Gastroesophageal sphincter (tissue), 4 donors: Measurements from ENCODE around the gene P2RY11. TPM values are rescaled to one million over a fixed set of nuclear protein-coding genes. Genes with fewer than 3 reads are reported as not detected.

Experiments used
- ATAC-seq: fragments of 150-250 bp; one replicate; pipeline ENCODE4 v1.9.1; 2016; ENCODE audit warnings: mild to moderate bottlenecking, moderate library complexity
- H3K27ac ChIP-seq, 4 donors: fragments of 200-600 bp; sonication (generic) in 3 of 4; 1 replicate in 3 of 4; 2 replicates in 1 of 4; pipeline ENCODE4 v1.5.1; 2016 to 2019
- H3K27me3 ChIP-seq: fragments of 200-600 bp; sonication (generic); one replicate; pipeline ENCODE4 v1.5.1; 2019
- H3K36me3 ChIP-seq, 2 donors: fragments of 200-600 bp; sonication (generic); one replicate each; pipeline ENCODE4 v1.5.1; 2019; ENCODE audit warnings: control low read depth in 1 of 2
- H3K4me1 ChIP-seq, 3 donors: fragments of 200-600 bp; sonication (generic); 1 replicate in 2 of 3; 2 replicates in 1 of 3; pipeline ENCODE4 v1.5.1; 2016 to 2019; ENCODE audit warnings: control low read depth in 2 of 3
- H3K4me3 ChIP-seq, 2 donors: fragments of 200-600 bp; sonication (generic); one replicate each; pipeline ENCODE4 v1.5.1; 2019; ENCODE audit warnings: mild to moderate bottlenecking in 1 of 2, moderate library complexity in 1 of 2
- H3K9me3 ChIP-seq, 3 donors: fragments of 200-600 bp; sonication (generic); one replicate each; pipeline ENCODE4 v1.5.1; 2017 to 2019; ENCODE audit warnings: control low read depth in 2 of 3
- EP300 ChIP-seq: sonication (generic); formaldehyde crosslinking; IDR thresholded peaks from one replicate; pipeline ENCODE4 v1.6.1; 2017; ENCODE audit warnings: antibody characterized with exemption, mild to moderate bottlenecking
- POLR2A ChIP-seq, 2 donors: fragments of 450-650 bp; IDR thresholded peaks; one replicate each; pipeline ENCODE4 v1.6.1; 2017; ENCODE audit warnings: antibody characterized with exemption in 2 of 2, mild to moderate bottlenecking in 2 of 2, moderate library complexity in 1 of 2
- POLR2AphosphoS5 ChIP-seq: sonication (generic); formaldehyde crosslinking; IDR thresholded peaks from one replicate; pipeline ENCODE4 v1.6.1; 2017; ENCODE audit warnings: antibody characterized with exemption
- WGBS, 2 donors: methylation state at CpG; one replicate each; pipeline ENCODE4 v1.1.5; 2018; ENCODE audit warnings: low coverage in 1 of 2; 5-methylcytosine and 5-hydroxymethylcytosine counted together
- total RNA-seq, 4 donors: library from RNA; depleted of rRNA; stranded (reverse); fragments of >200 nt; gene quantifications; one replicate each; pipeline ENCODE4 v1.1.0, GENCODE V29; 2016
- TF ChIP-seq, protein P1 (sequence below), 4 experiments: fragments of 200-600 bp in 2 of 4; fragments of 450-650 bp in 2 of 4; sonication (generic) in 1 of 4; IDR thresholded peaks; one replicate each; pipeline ENCODE4 v1.5.1; 2017 to 2019; ENCODE audit warnings: antibody characterized with exemption in 4 of 4, mild to moderate bottlenecking in 2 of 4, moderate library complexity in 2 of 4

The P2RY11 gene
- total RNA-seq, 4 donors from 2014 or later, result 0.96 to 15.7 (median 5.3) TPM

DNA sequence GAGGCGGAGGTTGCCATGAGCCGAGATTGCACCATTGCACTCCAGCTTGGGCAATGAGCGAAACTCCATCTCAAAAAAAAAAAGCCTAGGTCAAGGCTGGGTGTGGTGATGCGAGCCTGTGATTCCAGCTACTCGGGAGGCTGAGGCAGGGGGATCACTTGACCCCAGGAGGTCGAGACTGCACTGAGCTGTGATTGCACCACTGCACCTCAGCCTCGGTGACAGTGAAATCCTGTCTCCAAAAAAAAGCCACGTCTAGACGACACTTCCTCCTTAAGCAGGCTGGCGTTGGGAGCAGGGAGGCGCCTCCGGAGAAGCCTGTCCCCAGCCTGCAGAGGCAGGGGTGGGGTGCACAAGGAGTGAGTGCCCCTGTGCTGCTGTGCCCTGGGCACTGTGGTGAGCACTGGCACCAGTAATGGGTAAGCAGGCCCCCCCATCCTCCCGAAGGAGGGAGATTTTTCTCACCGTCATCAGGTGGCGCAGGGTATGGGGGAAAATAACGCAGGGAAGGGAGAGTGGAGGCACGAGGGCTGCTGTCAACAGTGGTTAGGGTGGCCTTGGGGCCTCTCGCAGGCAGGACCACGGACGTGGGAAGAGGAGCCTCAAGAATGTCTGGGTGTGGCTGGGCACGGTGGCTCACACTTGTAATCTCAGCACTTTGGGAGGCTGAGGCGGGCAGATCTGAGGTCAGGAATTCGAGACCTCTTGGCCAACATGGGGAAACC, 706 bp downstream of the P2RY11 start:
- 55% methylated on average over 11 of the region's 23 CpGs; no CpG with 5 or more reads in 1 of the 2 donors for WGBS, 2 donors
- no peak overlapping the region for H3K4me3 ChIP-seq
- H3K27ac ChIP-seq, result peak overlapping the region in 1 of 4 donors; percentile 2
- H3K27me3 ChIP-seq, result no peaks in the 10 kb centered on the region
- peaks cover 0 to 34% (median 5%) of the 10 kb centered on the region in 3 donors for H3K4me1 ChIP-seq
- no peak for ATAC-seq
- TF ChIP-seq, protein P1, sequence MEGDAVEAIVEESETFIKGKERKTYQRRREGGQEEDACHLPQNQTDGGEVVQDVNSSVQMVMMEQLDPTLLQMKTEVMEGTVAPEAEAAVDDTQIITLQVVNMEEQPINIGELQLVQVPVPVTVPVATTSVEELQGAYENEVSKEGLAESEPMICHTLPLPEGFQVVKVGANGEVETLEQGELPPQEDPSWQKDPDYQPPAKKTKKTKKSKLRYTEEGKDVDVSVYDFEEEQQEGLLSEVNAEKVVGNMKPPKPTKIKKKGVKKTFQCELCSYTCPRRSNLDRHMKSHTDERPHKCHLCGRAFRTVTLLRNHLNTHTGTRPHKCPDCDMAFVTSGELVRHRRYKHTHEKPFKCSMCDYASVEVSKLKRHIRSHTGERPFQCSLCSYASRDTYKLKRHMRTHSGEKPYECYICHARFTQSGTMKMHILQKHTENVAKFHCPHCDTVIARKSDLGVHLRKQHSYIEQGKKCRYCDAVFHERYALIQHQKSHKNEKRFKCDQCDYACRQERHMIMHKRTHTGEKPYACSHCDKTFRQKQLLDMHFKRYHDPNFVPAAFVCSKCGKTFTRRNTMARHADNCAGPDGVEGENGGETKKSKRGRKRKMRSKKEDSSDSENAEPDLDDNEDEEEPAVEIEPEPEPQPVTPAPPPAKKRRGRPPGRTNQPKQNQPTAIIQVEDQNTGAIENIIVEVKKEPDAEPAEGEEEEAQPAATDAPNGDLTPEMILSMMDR (IDR thresholded peaks at IDR 0.05), result no peak
- TF ChIP-seq POLR2A (IDR thresholded peaks at IDR 0.05) (no peak), POLR2AphosphoS5 (no peak), EP300 (no peak)
- H3K36me3 ChIP-seq, result peaks cover 0 to 84% of the 10 kb centered on the region in 2 donors
- H3K9me3 ChIP-seq, result no peaks in the 10 kb centered on the region

DNA sequence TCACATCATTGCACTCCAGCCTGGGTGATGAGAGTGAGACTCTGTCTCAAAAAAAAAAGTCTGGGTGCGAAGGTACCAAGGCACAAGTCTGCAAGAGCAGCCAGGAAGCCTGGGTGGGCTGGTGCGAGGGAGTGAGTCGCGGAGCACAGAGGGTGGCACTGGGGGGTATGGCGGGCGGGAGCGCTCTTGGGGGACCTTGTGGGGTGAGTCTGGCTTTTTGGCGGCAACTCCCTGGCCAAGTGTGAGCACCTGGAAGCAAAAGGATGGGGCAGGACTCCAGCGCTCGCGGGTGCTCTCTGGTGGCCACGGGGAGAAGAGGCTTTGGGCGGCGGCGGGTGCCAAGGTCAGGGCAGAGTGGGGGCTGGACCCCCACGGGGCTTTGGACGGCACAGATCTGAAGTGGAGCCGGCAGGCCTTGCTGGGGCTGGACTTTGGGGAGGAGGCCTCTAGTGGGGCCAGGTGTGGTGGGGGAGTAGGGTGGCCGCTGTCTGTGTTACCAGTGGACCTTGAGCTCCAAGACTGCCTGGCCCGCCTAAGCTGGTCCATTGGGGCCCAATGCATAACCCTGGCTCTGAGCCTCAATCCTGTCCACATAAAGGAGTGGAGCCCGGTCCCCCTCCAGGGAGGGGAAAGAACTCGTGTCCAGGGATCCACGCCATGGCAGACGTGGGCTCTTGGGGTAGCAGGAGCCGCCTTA, 1.6 kb downstream of the P2RY11 start:
- Histone ChIP-seq H3K4me3 (no peak overlapping the region), H3K27ac (peak overlapping the region in 2 of 4 donors; percentile 2 to 31), H3K36me3 (peaks cover 0 to 84% of the 10 kb centered on the region in 2 donors), H3K9me3 (no peaks in the 10 kb centered on the region), H3K4me1 (peaks cover 0 to 34% (median 4%) of the 10 kb centered on the region in 3 donors), H3K27me3 (no peaks in the 10 kb centered on the region)
- ATAC-seq, result peak; percentile 35
- 3 to 20% methylated on average over 6 to 17 of the region's 25 CpGs for WGBS, 2 donors
- TF ChIP-seq POLR2AphosphoS5 (no peak), EP300 (no peak), POLR2A (IDR thresholded peaks at IDR 0.05) (no peak)
- TF ChIP-seq, protein P1 (IDR thresholded peaks at IDR 0.05), result peak in 3 of 4 experiments; percentile 47 to 67 (median 53)

GRCh38 chr19:10113592-10113963, 2.1 kb downstream of the P2RY11 start:
- Histone ChIP-seq H3K27ac (peak overlapping the region in 2 of 4 donors; percentile 2 to 31), H3K27me3 (no peaks in the 10 kb centered on the region), H3K4me1 (peaks cover 0 to 37% (median 6%) of the 10 kb centered on the region in 3 donors), H3K4me3 (no peak overlapping the region), H3K9me3 (no peaks in the 10 kb centered on the region), H3K36me3 (peaks cover 0 to 84% of the 10 kb centered on the region in 2 donors)
- ATAC-seq, result peak; percentile 1
- 68% methylated on average over 16 of the region's 19 CpGs; no CpG with 5 or more reads in 1 of the 2 donors for WGBS, 2 donors
- peak; percentile 21 for TF ChIP-seq POLR2AphosphoS5
- TF ChIP-seq, protein P1 (IDR thresholded peaks at IDR 0.05), result no peak

DNA sequence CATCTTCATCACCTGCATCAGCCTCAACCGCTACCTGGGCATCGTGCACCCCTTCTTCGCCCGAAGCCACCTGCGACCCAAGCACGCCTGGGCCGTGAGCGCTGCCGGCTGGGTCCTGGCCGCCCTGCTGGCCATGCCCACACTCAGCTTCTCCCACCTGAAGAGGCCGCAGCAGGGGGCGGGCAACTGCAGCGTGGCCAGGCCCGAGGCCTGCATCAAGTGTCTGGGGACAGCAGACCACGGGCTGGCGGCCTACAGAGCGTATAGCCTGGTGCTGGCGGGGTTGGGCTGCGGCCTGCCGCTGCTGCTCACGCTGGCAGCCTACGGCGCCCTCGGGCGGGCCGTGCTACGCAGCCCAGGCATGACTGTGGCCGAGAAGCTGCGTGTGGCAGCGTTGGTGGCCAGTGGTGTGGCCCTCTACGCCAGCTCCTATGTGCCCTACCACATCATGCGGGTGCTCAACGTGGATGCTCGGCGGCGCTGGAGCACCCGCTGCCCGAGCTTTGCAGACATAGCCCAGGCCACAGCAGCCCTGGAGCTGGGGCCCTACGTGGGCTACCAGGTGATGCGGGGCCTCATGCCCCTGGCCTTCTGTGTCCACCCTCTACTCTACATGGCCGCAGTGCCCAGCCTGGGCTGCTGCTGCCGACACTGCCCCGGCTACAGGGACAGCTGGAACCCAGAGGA, 2.6 kb downstream of the P2RY11 start:
- no peak for TF ChIP-seq EP300
- peak in 1 of 2 donors; percentile 17 for TF ChIP-seq POLR2A (IDR thresholded peaks at IDR 0.05)
- TF ChIP-seq, protein P1 (IDR thresholded peaks at IDR 0.05), result no peak
- peak; percentile 8 for TF ChIP-seq POLR2AphosphoS5
- Histone ChIP-seq H3K36me3 (peaks cover 0 to 81% of the 10 kb centered on the region in 2 donors), H3K27ac (no peak overlapping the region), H3K4me1 (peaks cover 3 to 42% (median 11%) of the 10 kb centered on the region in 3 donors), H3K4me3 (no peak overlapping the region), H3K27me3 (no peaks in the 10 kb centered on the region), H3K9me3 (no peaks in the 10 kb centered on the region)
- ATAC-seq, result peak; percentile 11
- WGBS, 2 donors, result 67% methylated on average over 1 of the region's 43 CpGs; no CpG with 5 or more reads in 1 of the 2 donors
